Fibroblast of lung (primary cell): ENCODE measurements around the gene TM9SF2. TPM values are rescaled to one million over a fixed set of nuclear protein-coding genes. Genes with fewer than 3 reads are reported as not detected.

Source experiments
- DNase-seq, 2 donors: peaks; one replicate each; pipeline versions ENCODE4 v3.0.0 to v3.0.0-alpha.2; 2010; ENCODE audit warnings: low read depth in 2 of 2
- H2AFZ ChIP-seq: 2 replicates; pipeline ENCODE4 v1.5.1; 2012; ENCODE audit warnings: low read length, control low read depth, inconsistent platforms
- H3K27ac ChIP-seq: 2 replicates; pipeline ENCODE4 v1.5.1; 2011; ENCODE audit warnings: low read length, control low read depth; ENCODE audit not compliant: insufficient read depth
- H3K27me3 ChIP-seq: 2 replicates; pipeline ENCODE4 v1.5.1; 2011; ENCODE audit warnings: mild to moderate bottlenecking, low read length; ENCODE audit not compliant: control insufficient read depth, insufficient read depth
- H3K36me3 ChIP-seq: 2 replicates; pipeline ENCODE4 v1.5.1; 2011; ENCODE audit warnings: low read length; ENCODE audit not compliant: control insufficient read depth, insufficient read depth
- H3K4me1 ChIP-seq: 2 replicates; pipeline ENCODE4 v1.5.1; 2011; ENCODE audit warnings: low read length; ENCODE audit not compliant: control insufficient read depth, insufficient read depth; ENCODE audit errors: extremely low read depth
- H3K4me2 ChIP-seq: 2 replicates; pipeline ENCODE4 v1.5.1; 2011; ENCODE audit warnings: low read length, control low read depth; ENCODE audit not compliant: insufficient read depth; ENCODE audit errors: extremely low read depth
- H3K4me3 ChIP-seq, 4 experiments: fragments of 200-600 bp in 1 of 4; sonication (generic) in 1 of 4; replicated peaks in 1 of 4; 2 replicates each; pipeline ENCODE4 v1.5.1; 2011 to 2016; ENCODE audit warnings: low read length in 4 of 4, low read depth in 3 of 4, mild to moderate bottlenecking in 3 of 4, control low read depth in 2 of 4, inconsistent platforms in 1 of 4, mixed read lengths in 1 of 4; ENCODE audit not compliant: insufficient read depth in 1 of 4; ENCODE audit errors: control extremely low read depth in 1 of 4
- H3K79me2 ChIP-seq: 2 replicates; pipeline ENCODE4 v1.5.1; 2012; ENCODE audit warnings: mild to moderate bottlenecking, low read length, inconsistent platforms; ENCODE audit not compliant: control insufficient read depth, insufficient read depth
- H3K9ac ChIP-seq: 2 replicates; pipeline ENCODE4 v1.5.1; 2011; ENCODE audit warnings: mild to moderate bottlenecking, low read length, control low read depth; ENCODE audit not compliant: insufficient read depth
- H3K9me3 ChIP-seq: 2 replicates; pipeline ENCODE4 v1.5.1; 2012; ENCODE audit warnings: low read depth, low read length; ENCODE audit not compliant: control insufficient read depth, insufficient read depth
- H4K20me1 ChIP-seq: 2 replicates; pipeline ENCODE4 v1.5.1; 2011; ENCODE audit warnings: low read length; ENCODE audit not compliant: control insufficient read depth, insufficient read depth; ENCODE audit errors: extremely low read depth
- CTCF ChIP-seq, 2 donors: IDR thresholded peaks in 1 of 2; conservative IDR thresholded peaks in 1 of 2; 1 replicate in 1 of 2; 2 replicates in 1 of 2; pipeline ENCODE4 v1.5.1; 2011 to 2012; ENCODE audit warnings: low read length in 2 of 2, control low read depth in 1 of 2, inconsistent platforms in 1 of 2, low read depth in 1 of 2, mild to moderate bottlenecking in 1 of 2
- EZH2 ChIP-seq: IDR thresholded peaks from 2 replicates; pipeline ENCODE4 v1.5.1; 2012; ENCODE audit warnings: low read length, control low read depth, mild to moderate bottlenecking; ENCODE audit errors: missing control alignments
- polyA plus RNA-seq, 2 donors: library from polyadenylated mRNA; depleted of rRNA in 1 of 2; stranded (reverse) in 1 of 2; unstranded in 1 of 2; fragments of >200 nt; gene quantifications; 2 replicates each; pipeline ENCODE4 v1.2.1, GENCODE V29; 2011 to 2012; ENCODE audit warnings: missing spikeins in 1 of 2
- total RNA-seq: library from RNA; depleted of rRNA; stranded (reverse); fragments of >200 nt; gene quantifications from 2 replicates; pipeline ENCODE4 v1.2.1, GENCODE V29; 2014

TM9SF2 gene
- total and polyA plus RNA-seq, 2 donors (not counting 1 experiment from before 2014, with no cell fraction given), result 109 to 149 TPM

- H3K79me2 ChIP-seq, result peaks cover 33% of the 10 kb centered on the region
Measured at GRCh38 chr13:99517984-99518383, 16.7 kb downstream of the TM9SF2 start.

GRCh38 chr13:99522298-99522697, 21.0 kb downstream of the TM9SF2 start:
- Histone ChIP-seq H3K27ac (no peak overlapping the region), H3K36me3 (peaks cover 10% of the 10 kb centered on the region)
- DNase-seq, result no peak

More at GRCh38 chr13:99517984-99518383, 16.7 kb downstream of the TM9SF2 start:
- Histone ChIP-seq H3K4me1 (no peaks in the 10 kb centered on the region), H4K20me1 (no peaks in the 10 kb centered on the region), H3K36me3 (peaks cover 3% of the 10 kb centered on the region), H3K4me2 (no peak overlapping the region), H3K27me3 (no peaks in the 10 kb centered on the region), H3K4me3 (no peak overlapping the region), H2AFZ (no peak overlapping the region), H3K27ac (no peak overlapping the region), H3K9ac (no peak overlapping the region), H3K9me3 (no peaks in the 10 kb centered on the region)
- TF ChIP-seq CTCF (conservative IDR thresholded peaks at IDR 0.05 in 1 of 2, IDR thresholded peaks at IDR 0.05 in 1 of 2; ENCODE audit: low read depth in 1 of 2, low read length in 2 of 2) (no peak), EZH2 (no peak)
- no peak for DNase-seq

GRCh38 chr13:99523838-99524237, 22.6 kb downstream of the TM9SF2 start:
- no peaks in the 10 kb centered on the region for H4K20me1 ChIP-seq
- no peak overlapping the region for H3K4me2 ChIP-seq
- TF ChIP-seq CTCF (conservative IDR thresholded peaks at IDR 0.05 in 1 of 2, IDR thresholded peaks at IDR 0.05 in 1 of 2; ENCODE audit: low read depth in 1 of 2, low read length in 2 of 2) (no peak), EZH2 (no peak)
- no peak overlapping the region for H3K27ac ChIP-seq
- H3K36me3 ChIP-seq, result peaks cover 10% of the 10 kb centered on the region
- H3K27me3 ChIP-seq, result no peaks in the 10 kb centered on the region
- DNase-seq, result no peak
- no peak overlapping the region for H3K9ac ChIP-seq
- no peaks in the 10 kb centered on the region for H3K79me2 ChIP-seq
- no peaks in the 10 kb centered on the region for H3K4me1 ChIP-seq
- no peak overlapping the region for H2AFZ ChIP-seq
- no peak overlapping the region for H3K4me3 ChIP-seq
- H3K9me3 ChIP-seq, result no peaks in the 10 kb centered on the region

More at GRCh38 chr13:99522298-99522697, 21.0 kb downstream of the TM9SF2 start:
- H2AFZ ChIP-seq, result no peak overlapping the region
- TF ChIP-seq EZH2, result no peak
- no peak for TF ChIP-seq CTCF (conservative IDR thresholded peaks at IDR 0.05 in 1 of 2, IDR thresholded peaks at IDR 0.05 in 1 of 2; ENCODE audit: low read depth in 1 of 2, low read length in 2 of 2)
- H3K9ac ChIP-seq, result no peak overlapping the region
- H3K4me3 ChIP-seq, result no peak overlapping the region
- H3K9me3 ChIP-seq, result no peaks in the 10 kb centered on the region
- H3K4me2 ChIP-seq, result no peak overlapping the region
- H3K79me2 ChIP-seq, result no peaks in the 10 kb centered on the region
- H3K4me1 ChIP-seq, result no peaks in the 10 kb centered on the region
- no peaks in the 10 kb centered on the region for H3K27me3 ChIP-seq
- no peaks in the 10 kb centered on the region for H4K20me1 ChIP-seq
